CD4-positive, alpha-beta T cell treated with Interleukin-4 for 4 hours (primary cell): ENCODE results near the gene USP48.

Experiments
- DNase-seq: peaks from one replicate; pipeline ENCODE4 v3.0.0-alpha.2; 2020

The USP48 gene

GRCh38 chr1:21664806-21665588 lies 118.0 kb downstream of the USP48 start:
- no peak for DNase-seq

DNA sequence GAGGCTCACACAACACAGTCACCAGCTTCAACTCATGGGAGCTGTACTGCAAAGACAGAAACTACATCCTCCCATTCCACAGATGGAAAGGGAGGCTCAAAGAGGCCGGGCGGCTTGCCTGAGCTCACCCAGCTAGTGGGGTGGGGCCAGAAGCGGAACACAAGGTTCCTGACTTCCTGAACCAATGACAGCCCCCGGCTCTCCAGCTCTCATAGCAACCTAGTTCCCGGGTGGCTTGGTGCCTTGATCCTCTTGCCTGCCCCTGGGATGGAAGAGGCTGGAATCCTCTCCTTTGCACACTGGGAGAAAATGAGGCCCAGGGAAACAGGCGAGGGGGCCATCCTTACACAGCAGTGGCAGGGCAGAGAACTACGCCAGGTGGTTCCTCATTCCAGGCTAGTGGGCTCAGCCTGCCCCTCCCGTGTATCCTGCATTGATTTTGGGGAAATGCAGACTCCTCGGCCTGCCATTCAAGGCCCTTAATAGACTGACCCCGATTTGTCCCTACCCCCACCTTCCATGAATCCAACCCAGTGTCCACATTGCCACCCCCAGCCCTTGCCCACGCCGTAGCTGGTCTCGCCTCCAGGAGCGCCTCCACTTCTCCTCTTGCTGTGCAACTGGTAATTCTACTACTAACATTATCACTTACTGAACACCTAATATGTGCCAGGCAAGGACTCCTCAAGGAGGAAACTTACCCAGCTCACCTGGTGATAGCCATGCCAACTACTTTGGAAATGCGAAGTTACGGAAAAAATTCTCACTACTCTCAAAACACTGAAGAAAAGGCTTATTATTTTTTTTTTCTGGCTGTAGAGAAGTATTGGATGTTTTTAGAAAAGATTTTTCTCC lies 118.8 kb downstream of the USP48 start:
- DNase-seq, result no peak

GRCh38 chr1:21663248-21663950 lies 119.5 kb downstream of the USP48 start:
- no peak for DNase-seq

DNA sequence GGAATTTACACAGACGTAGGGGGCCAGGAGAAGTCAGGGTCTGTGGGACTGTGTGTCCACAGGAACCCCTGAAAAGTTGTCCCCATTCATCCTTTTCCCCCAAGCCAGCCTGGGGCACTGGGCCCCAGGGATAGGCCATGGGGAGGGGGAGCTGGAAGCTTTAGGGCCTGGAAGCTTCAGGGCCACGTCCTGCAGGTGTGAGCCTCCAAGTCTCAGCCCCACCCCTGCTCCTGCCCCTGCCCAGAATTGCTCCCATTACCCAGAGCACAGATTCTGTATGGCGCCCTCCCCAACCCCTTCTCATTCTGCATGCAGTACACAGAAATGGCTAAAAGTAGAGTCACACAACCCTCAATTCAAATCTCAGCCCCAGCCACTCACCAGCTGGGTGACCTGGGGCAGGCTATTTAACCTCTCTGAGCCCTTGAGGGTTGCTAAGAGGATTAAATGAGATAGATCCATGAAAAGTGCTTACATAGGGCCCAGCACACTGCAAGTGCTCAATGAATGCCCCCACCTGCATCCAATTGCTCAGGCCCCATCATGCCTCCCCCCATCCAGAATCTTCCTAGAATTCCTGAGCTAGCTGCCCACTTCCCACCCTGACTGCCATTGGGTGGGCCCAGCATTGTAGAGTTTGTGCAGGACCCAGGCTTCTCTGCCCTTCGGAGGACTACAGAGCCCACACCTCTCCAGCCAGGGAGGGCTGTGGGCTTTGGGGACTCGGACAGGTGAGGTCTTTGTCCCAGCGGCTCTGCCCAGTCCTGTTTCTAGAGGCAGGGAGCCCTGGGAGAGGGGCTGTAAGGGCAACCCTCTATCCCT lies 120.3 kb downstream of the USP48 start:
- no peak for DNase-seq

DNA sequence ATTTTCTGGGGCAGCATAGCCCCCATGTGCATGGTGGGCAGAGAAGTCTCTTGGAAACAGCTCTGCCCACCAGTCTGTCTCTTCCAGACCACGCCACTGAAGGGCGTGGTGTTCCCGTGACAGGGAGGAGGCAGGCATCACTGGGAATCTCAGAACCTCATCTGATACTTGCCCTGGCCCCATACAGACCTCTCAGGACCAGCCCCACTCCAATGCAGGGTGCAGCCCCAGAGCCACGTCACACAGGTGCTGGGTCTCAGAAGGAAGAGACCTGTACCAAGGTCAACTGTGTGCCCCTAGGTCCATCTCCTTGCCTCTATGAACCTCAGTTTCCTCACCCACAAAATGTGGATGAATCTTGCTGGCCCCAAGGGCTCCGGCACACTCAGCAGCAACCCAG lies 121.1 kb downstream of the USP48 start:
- no peak for DNase-seq

- DNase-seq, result no peak
Observed at GRCh38 chr1:21659924-21660326, 123.0 kb downstream of the USP48 start.

DNA sequence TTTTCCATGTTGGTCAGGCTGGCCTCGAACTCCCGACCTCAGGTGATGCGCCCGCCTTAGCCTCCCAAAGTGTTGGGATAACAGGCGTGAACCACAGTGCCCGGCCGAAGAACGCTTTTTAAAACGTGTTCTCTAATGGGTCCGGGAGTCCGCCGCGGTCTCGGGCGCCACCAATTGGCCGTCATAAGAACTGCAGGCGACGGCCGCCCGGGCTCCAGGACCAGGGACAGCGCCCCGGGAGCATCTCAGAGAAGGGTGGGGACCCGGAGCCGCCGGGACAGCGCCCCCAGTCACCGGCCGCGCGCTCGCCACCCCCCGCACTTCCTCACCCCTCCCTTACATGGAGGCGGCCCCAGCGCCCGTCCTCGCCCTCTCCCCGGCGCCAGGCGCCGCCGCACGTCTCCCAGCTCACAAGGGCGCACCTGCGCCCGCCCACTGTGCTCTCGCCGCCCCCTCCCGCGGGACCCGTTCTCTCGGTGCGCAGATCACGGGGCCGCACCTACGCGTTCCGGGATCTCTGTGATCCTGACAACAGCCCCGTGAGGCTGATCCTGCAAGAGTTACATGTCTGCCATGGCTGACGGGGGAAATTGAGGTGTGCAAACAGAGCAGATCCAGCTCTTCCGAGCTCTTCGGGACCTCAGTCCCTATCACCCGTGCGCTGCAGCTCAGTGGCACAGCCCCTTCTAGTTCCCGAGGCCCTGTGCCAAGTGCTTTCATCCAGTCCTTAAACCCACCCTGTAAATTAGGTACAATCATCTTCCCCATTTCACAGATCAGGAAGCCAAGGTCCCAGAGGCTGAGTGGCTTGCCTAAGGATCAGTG lies 123.6 kb downstream of the USP48 start:
- peak; percentile 70 for DNase-seq

DNA sequence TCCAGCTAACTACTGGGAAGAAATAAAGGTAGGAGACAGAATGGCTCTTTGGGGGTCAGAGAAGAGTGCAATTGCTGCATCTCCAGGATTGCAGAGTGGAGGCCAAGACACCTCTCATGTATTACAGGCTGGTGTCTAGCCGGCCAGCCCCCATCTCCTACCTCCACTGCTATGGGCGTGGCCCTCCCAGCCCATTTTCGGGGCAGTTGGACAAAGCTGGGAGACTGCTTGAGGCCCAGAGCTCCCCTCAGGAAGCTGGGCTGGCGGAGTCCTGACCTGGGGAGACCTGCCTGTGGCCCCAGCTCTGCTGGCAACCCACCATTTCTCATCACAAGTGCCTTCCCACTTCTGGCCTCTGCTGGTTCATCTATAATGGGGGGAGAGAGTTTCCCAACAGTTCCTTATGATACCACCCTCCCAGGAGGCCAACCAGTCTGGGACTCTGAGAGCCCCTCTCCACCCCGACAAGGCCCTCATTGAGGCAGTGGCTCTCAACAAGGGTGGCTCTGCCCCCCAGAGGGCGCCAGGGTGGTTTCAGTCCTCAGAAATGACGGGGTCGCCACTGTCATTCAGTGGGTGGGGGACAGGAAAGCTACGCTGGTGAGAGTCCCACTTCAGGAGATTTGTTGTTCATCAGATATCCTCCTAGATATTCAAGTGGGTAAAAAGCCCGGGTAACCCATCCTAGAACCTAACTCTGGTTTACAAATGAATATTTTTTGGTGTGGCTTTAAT lies 125.3 kb downstream of the USP48 start:
- DNase-seq, result no peak

DNA sequence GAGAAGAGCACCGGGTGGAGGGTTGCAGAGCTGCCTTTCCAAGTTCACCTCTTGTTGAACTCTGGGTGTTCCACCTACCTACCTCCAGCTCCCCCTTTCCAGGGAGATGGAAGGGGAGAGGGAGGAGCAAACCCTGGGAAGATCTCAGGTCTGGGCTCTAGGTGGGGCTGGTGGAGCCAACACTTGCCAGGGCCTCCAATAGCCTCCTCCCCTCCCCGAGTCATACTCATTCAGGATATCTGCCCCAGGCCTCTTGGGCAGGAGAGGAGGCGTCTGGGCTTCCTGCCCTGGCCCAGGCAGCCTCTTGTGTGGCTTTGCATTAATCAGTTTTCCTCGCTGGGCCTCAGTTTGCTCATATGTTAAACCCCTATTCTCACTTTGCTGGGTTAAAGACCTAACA lies 127.2 kb downstream of the USP48 start:
- no peak for DNase-seq

DNA sequence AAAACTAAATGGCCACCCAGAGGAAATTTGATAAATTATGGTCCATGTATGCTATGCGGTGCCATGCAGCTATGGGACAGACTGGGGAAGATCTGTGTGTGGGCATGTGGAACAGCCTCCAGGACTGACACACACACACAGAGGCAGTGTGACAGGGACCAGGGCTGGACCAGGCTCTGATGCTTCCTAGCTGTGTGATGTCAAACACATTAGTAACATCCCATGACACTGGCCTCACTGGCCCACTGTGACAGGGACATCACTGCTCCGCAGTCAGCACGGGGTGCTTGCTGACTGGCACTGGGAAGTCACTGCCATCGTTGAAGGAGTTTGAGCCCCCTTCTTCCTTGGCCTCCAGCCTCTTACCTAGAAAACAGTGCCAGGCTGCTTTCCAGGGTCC lies 127.7 kb downstream of the USP48 start:
- no peak for DNase-seq

- DNase-seq, result no peak
Observed at GRCh38 chr1:21654209-21654608, 128.7 kb downstream of the USP48 start.

- no peak for DNase-seq
Observed at GRCh38 chr1:21653744-21654100, 129.2 kb downstream of the USP48 start.

DNA sequence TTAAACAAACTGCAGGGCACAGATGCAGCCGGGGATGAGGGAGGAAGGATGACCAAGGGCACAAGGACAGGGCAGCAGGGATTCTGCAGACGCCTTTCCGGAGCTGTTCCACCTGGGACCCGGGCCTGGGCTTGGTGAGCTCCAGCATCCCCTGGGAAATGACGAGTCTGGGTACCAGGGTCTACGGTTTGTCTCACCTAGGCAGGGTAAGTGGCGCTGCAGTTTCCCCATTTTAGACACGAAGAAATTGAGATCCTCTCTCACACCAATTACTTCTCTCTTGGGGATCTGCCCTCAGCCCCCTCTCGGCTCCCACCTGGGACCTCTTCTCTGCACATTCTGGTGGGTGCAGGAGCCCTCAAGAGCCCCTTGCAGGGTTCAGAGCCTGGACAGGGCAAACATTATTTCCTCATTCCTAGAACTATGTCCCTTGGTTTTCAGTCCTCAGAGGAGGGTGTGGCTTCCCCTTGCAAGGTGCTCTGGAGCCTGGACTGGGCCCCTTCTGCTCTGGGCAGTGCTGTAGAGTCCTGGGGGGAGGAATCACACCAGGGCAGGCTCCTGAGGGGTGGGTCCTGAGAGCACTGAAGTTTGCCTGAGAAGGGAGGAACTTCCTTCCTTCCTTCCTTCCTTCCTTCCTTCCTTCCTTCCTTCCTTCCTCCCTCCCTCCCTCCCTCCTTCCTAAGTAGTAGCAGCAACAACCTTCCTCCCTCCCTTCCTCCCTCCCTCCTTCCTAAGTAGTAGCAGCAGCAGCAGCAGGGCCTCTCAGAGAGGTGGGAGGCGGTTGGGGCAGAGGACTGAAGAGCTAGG lies 129.8 kb downstream of the USP48 start:
- no peak for DNase-seq

DNA sequence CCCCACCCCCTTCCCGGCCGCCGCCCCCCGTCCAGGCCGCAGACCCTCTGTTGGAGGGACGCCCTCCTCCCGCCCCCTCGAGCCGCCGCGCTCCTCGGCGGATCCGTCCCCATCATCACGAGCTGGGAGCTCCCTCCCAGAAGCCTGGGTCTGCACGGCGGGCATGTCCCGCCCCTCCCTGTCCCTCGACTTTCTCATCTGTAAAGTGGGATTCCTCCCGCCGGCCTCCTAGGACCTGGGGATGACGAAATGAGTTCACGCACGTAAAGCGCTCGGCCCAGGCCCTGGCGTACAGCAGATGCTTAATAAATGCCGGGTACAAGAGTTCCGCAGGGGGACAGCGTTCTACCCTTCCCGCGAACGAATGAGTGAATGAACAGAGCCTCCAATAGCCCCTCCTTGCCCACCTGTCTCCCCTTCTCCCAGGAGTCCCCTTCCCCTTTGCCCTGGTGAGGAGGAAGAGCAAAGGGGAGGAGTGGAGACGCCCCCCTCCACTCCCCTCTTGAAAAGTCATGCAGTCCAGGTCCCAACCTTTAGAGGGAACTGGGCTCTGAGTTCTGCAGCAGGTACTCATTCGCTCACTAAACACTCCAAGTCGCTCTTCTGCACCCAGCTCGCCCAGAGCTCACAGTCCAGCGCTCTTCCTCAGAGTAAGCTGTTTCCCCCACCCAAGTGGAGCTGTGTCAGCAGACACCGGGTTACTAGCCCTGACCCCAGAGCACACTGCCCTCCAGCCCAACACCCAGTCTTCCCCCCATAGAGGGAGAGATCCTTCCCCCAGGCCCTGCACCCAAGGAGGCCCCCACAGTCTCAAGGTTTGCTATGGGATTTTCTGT lies 130.6 kb downstream of the USP48 start:
- no peak for DNase-seq

GRCh38 chr1:21651214-21652042 lies 131.5 kb downstream of the USP48 start:
- DNase-seq, result peak; percentile 33

GRCh38 chr1:21650400-21650799 lies 132.5 kb downstream of the USP48 start:
- DNase-seq, result no peak

GRCh38 chr1:21649315-21649714 lies 133.6 kb downstream of the USP48 start:
- DNase-seq, result no peak

GRCh38 chr1:21648791-21649190 lies 134.2 kb downstream of the USP48 start:
- DNase-seq, result no peak
